ENCODE data around the gene ADD1.
"Not testable (repeated sequence)": the region's sequence is repeated elsewhere in the genome, so short reads cannot be mapped to it uniquely, and the experiment has no call there.

Gene ADD1

GRCh38 chr4:2886161-2886560 is 42.5 kb downstream of the ADD1 start:
- no peak for DNase-seq (ENCODE audit: low read depth in 3 of 3)

- DNase-seq (ENCODE audit: low read depth in 3 of 3): no peak
Measured at GRCh38 chr4:2886622-2887021, 43.0 kb downstream of the ADD1 start.

GRCh38 chr4:2887343-2887742 is 43.7 kb downstream of the ADD1 start:
- DNase-seq (ENCODE audit: low read depth in 3 of 3): no peak

GRCh38 chr4:2888886-2889285 is 45.2 kb downstream of the ADD1 start:
- DNase-seq (ENCODE audit: low read depth in 3 of 3): no peak

- no peak for DNase-seq (ENCODE audit: low read depth in 3 of 3)
Measured at GRCh38 chr4:2891294-2891693, 47.6 kb downstream of the ADD1 start.

- DNase-seq (ENCODE audit: low read depth in 3 of 3): no peak
Measured at GRCh38 chr4:2893772-2894171, 50.1 kb downstream of the ADD1 start.

GRCh38 chr4:2898001-2898400 is 54.4 kb downstream of the ADD1 start:
- no peak for DNase-seq (ENCODE audit: low read depth in 3 of 3)

GRCh38 chr4:2900741-2901140 is 57.1 kb downstream of the ADD1 start:
- no peak for DNase-seq (ENCODE audit: low read depth in 3 of 3)

GRCh38 chr4:2901186-2901585 is 57.5 kb downstream of the ADD1 start:
- DNase-seq (ENCODE audit: low read depth in 3 of 3): no peak

GRCh38 chr4:2902126-2902525 is 58.5 kb downstream of the ADD1 start:
- DNase-seq (ENCODE audit: low read depth in 3 of 3): no peak

- DNase-seq (ENCODE audit: low read depth in 3 of 3): no peak
Measured at GRCh38 chr4:2905544-2905943, 61.9 kb downstream of the ADD1 start.

GRCh38 chr4:2906218-2906617 is 62.6 kb downstream of the ADD1 start:
- DNase-seq (ENCODE audit: low read depth in 3 of 3): no peak

- no peak for DNase-seq (ENCODE audit: low read depth in 3 of 3)
Measured at GRCh38 chr4:2907226-2907625, 63.6 kb downstream of the ADD1 start.

GRCh38 chr4:2907706-2908293 is 64.2 kb downstream of the ADD1 start:
- DNase-seq (ENCODE audit: low read depth in 3 of 3): no peak

- DNase-seq (ENCODE audit: low read depth in 3 of 3): no peak
Measured at GRCh38 chr4:2908686-2909085, 65.0 kb downstream of the ADD1 start.

- no peak for DNase-seq (ENCODE audit: low read depth in 3 of 3)
Measured at GRCh38 chr4:2909583-2909982, 65.9 kb downstream of the ADD1 start.

- DNase-seq (ENCODE audit: low read depth in 3 of 3): no peak
Measured at GRCh38 chr4:2910409-2910808, 66.8 kb downstream of the ADD1 start.

- no peak for DNase-seq (ENCODE audit: low read depth in 3 of 3)
Measured at GRCh38 chr4:2911868-2912267, 68.2 kb downstream of the ADD1 start.

- DNase-seq (ENCODE audit: low read depth in 3 of 3): no peak
Measured at GRCh38 chr4:2913168-2913567, 69.5 kb downstream of the ADD1 start.

- DNase-seq (ENCODE audit: low read depth in 3 of 3): no peak
Measured at GRCh38 chr4:2914256-2915126, 70.8 kb downstream of the ADD1 start.

GRCh38 chr4:2915789-2916188 is 72.1 kb downstream of the ADD1 start:
- no peak for DNase-seq (ENCODE audit: low read depth in 3 of 3)

- not testable (repeated sequence) for DNase-seq (ENCODE audit: low read depth in 3 of 3)
Measured at GRCh38 chr4:2916696-2917095, 73.1 kb downstream of the ADD1 start.

- DNase-seq (ENCODE audit: low read depth in 3 of 3): not testable (repeated sequence)
Measured at GRCh38 chr4:2918300-2918699, 74.7 kb downstream of the ADD1 start.

Data from stimulated activated CD4-positive, alpha-beta T cell treated with anti-CD3 and anti-CD28 coated beads, TNF-alpha, amount 100 ng/mL, for 4 hours (primary cell).